D721Med (cell line): ENCODE data around the gene PCNA.

Experiments used
- DNase-seq: peaks from one replicate; pipeline ENCODE4 v3.0.0; 2011; ENCODE audit warnings: low spot score; ENCODE audit not compliant: insufficient read length
- FAIRE-seq: peaks from 2 replicates; lab custom pipeline; 2011; peaks lifted over from hg19 to GRCh38; lab: Jason Lieb, UNC
- CTCF ChIP-seq: IDR thresholded peaks from 2 replicates; pipeline ENCODE4 v1.5.1; 2012; ENCODE audit warnings: mild to moderate bottlenecking, control low read depth; ENCODE audit not compliant: insufficient read depth; ENCODE audit errors: missing control alignments

PCNA gene

GRCh38 chr20:5141615-5142014 is 21.9 kb upstream of the PCNA start:
- FAIRE-seq (no peak), DNase-seq (no peak)
- no peak for TF ChIP-seq CTCF

- DNase-seq (no peak), FAIRE-seq (no peak)
These were observed 20.4 kb upstream of the PCNA start for GRCh38 chr20:5140195-5140594.

GRCh38 chr20:5136096-5136495 is 16.3 kb upstream of the PCNA start:
- DNase-seq: no peak
- no peak for FAIRE-seq
- TF ChIP-seq CTCF: no peak

More at GRCh38 chr20:5140195-5140594, 20.4 kb upstream of the PCNA start:
- TF ChIP-seq CTCF: no peak

GRCh38 chr20:5135363-5136012 is 15.7 kb upstream of the PCNA start:
- no peak for FAIRE-seq
- no peak for DNase-seq
- TF ChIP-seq CTCF: no peak

GRCh38 chr20:5133998-5134397 is 14.2 kb upstream of the PCNA start:
- no peak for FAIRE-seq
- TF ChIP-seq CTCF: no peak
- no peak for DNase-seq

GRCh38 chr20:5131502-5131901 is 11.7 kb upstream of the PCNA start:
- no peak for FAIRE-seq
- DNase-seq: no peak
- TF ChIP-seq CTCF: no peak

- TF ChIP-seq CTCF: no peak
- FAIRE-seq: no peak
- DNase-seq: no peak
These were observed 9.1 kb upstream of the PCNA start for GRCh38 chr20:5128886-5129285.
